BLaER1 (cell line): ENCODE measurements around the gene SYNE4.
"Not testable (repeated sequence)": the region's sequence is repeated elsewhere in the genome, so short reads cannot be mapped to it uniquely, and the experiment has no call there.

Experiments
- H3K27ac ChIP-seq: shearing (Covaris generic); formaldehyde crosslinking; 2 replicates; pipeline ENCODE4 v1.8.1; 2022
- H3K27me3 ChIP-seq: shearing (Covaris generic); formaldehyde crosslinking; 2 replicates; pipeline ENCODE4 v1.8.1; 2022
- H3K36me3 ChIP-seq: shearing (Covaris generic); formaldehyde crosslinking; 2 replicates; pipeline ENCODE4 v1.8.1; 2022
- H3K4me1 ChIP-seq: shearing (Covaris generic); formaldehyde crosslinking; 2 replicates; pipeline ENCODE4 v1.8.1; 2022
- H3K4me2 ChIP-seq: shearing (Covaris generic); formaldehyde crosslinking; 2 replicates; pipeline ENCODE4 v1.8.1; 2022
- H3K4me3 ChIP-seq: shearing (Covaris generic); formaldehyde crosslinking; 2 replicates; pipeline ENCODE4 v1.8.1; 2022
- H3K9ac ChIP-seq: shearing (Covaris generic); formaldehyde crosslinking; 2 replicates; pipeline ENCODE4 v1.8.1; 2022
- H3K9me3 ChIP-seq: shearing (Covaris generic); formaldehyde crosslinking; 2 replicates; pipeline ENCODE4 v1.8.1; 2022
- H4K20me1 ChIP-seq: shearing (Covaris generic); formaldehyde crosslinking; 2 replicates; pipeline ENCODE4 v1.8.1; 2022
- Cebpa-rat ChIP-seq: shearing (Covaris generic); IDR thresholded peaks from 2 replicates; pipeline ENCODE4 v1.8.1; 2022

Gene SYNE4

DNA sequence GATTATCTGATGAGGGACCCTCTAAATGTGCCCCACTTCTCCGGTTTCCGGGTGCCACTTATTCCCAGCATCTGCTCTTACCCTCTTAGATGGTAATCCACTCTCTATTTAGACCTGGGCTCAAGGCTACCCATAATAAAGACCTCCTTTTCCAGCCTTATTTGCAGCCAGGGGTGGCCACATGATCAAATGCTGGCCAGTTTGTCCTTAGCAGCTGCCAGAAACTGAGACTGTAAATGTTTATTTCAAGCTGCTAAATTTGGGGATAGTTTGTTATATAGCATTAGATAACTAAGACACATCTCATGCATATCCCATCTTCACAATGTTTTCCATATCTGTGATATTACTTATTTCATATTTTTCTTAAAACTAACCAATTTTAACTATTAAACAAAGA lies 35.3 kb upstream of the SYNE4 start:
- Histone ChIP-seq H3K9me3 (no peaks in the 10 kb centered on the region), H3K4me2 (no peak overlapping the region), H3K4me1 (no peaks in the 10 kb centered on the region), H3K4me3 (no peak overlapping the region), H3K27ac (no peak overlapping the region), H3K27me3 (no peaks in the 10 kb centered on the region), H3K36me3 (peaks cover 32% of the 10 kb centered on the region; the same call in 1 of the 2 replicates), H3K9ac (no peak overlapping the region), H4K20me1 (no peaks in the 10 kb centered on the region)
- no peak for TF ChIP-seq Cebpa-rat

DNA sequence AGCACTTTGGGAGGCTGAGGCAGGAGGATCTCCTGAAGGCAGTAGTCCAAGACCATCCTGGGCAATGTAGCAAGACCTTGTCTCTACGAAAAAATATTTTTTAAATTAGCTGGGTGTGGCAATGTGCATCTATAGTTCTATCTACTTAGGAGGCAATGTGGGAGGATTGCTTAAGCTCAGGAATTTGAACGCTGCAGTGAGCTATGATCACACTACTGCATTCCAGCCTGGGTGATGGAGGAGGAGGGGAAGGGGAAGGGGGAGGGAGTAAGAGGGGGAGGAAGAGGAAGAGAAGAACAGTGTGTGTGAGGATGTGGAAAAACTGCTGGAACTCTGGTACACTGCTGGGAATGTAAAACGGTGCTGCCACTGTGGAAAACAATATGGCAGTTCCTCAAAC lies 33.2 kb upstream of the SYNE4 start:
- Histone ChIP-seq H3K9ac (no peak overlapping the region), H3K36me3 (peaks cover 31% of the 10 kb centered on the region; the same call in 1 of the 2 replicates), H4K20me1 (no peaks in the 10 kb centered on the region), H3K4me1 (peaks cover 16% of the 10 kb centered on the region), H3K9me3 (no peaks in the 10 kb centered on the region), H3K27ac (no peak overlapping the region), H3K27me3 (no peaks in the 10 kb centered on the region), H3K4me3 (no peak overlapping the region), H3K4me2 (no peak overlapping the region)
- no peak for TF ChIP-seq Cebpa-rat

DNA sequence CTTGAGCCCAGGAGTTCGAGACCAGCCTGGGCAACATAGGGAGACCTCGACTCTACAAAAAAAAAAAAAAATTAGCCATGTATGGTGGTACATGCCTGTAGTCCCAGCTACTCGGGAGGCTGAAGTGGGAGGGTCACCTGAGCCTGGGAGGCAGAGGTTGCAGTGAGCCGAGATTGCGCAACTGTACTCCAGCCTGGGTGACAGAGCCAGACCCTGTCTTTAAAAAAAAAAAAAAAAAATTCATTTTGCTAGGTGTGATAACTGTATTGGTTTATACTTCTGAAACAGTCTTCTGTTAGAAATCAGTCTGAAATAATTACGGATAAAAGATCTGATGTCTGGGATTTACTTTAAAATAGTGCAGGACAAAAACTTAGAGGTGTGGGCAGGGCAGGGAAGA lies 32.5 kb upstream of the SYNE4 start:
- peaks cover 19% of the 10 kb centered on the region for H3K4me1 ChIP-seq
- not testable (repeated sequence) for H3K4me3 ChIP-seq, H3K27ac ChIP-seq, H3K9me3 ChIP-seq, H3K4me2 ChIP-seq, H4K20me1 ChIP-seq, H3K9ac ChIP-seq, H3K27me3 ChIP-seq
- TF ChIP-seq Cebpa-rat, result peak; percentile 88
- H3K36me3 ChIP-seq, result peaks cover 29% of the 10 kb centered on the region; the same call in 1 of the 2 replicates

DNA sequence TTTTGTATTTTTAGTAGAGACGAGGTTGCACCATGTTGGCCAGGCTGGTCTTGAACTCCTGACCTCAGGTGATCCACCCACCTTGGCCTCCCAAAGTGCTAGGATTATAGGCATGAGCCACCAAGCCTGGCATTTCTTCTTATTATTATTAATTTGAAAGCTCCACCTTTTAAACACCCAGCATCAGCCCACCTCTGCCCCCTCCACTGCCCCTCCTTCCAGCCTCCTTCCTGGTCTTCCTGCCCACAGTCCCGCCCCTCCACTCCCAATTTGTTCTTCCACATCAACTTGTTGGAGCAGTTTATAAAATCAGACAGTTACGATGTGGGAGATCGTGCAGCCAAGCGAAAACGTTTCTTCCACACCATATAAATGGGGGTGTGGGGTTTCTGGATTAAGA lies 31.9 kb upstream of the SYNE4 start:
- Histone ChIP-seq H3K4me2 (no peak overlapping the region), H3K27me3 (no peaks in the 10 kb centered on the region)

DNA sequence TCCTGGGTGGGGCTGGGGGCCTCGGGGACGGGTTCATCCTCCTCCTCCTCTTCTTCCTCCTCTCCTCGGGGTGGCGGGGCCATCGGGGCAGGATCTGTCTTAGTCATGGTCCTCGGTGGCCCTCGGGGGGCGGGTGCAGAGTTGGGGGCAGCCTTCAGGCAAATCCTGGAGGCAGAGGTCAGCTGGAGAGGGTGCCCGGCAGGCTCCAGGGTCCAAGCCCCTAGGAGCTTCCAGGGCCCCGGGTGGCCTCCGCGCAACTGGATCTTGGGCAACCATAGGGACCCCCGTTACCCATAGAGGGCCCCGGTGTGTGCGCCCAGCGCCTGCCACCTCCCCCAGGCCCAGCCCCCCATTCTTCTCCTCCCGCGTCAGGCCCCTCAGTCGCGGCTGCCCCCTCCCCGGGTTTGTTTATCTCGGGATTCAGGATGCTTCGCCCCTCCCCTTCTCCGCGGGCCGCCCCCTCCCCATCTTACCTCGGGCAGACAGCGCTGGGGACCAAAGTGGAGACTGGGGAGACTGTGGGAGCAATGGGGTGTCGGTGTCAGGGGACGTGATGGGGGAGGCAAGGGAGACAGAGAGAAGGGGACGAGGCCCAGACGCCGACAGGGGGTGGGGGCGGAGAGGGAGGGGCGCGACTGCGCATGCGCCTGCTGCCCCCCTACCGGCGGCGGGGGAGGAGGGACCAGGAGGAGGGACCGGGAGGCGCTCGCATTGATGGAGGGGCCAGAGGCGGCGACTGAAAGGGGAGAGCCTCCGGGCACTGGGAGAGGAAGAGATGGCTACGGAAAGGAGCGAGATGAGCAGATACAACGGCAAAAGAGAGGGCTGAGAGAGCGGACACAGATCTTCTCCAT lies 23.9 kb upstream of the SYNE4 start, which contains the start of gene CLIP3:
CLIP3 (minus strand) TSS at position 623 of the 854 bp plus-strand sequence; CDS start at position 107, 516 bp downstream.
- no peak for TF ChIP-seq Cebpa-rat
- peak within 1 kb of the TSS; percentile 71 for H3K4me2 ChIP-seq
- no peaks in the 10 kb centered on the region for H3K27me3 ChIP-seq
- peaks cover 23% of the 10 kb centered on the region for H3K36me3 ChIP-seq
- H4K20me1 ChIP-seq, result no peaks in the 10 kb centered on the region
- peak within 1 kb of the TSS; percentile 24; the same call in 1 of the 2 replicates for H3K9ac ChIP-seq
- H3K4me1 ChIP-seq, result peaks cover 14% of the 10 kb centered on the region
- H3K4me3 ChIP-seq, result peak within 1 kb of the TSS; percentile 62
- no peak within 1 kb of the TSS for H3K27ac ChIP-seq
- H3K9me3 ChIP-seq, result no peaks in the 10 kb centered on the region

More for the DNA sequence above, 31.9 kb upstream of the SYNE4 start:
- no peak overlapping the region for H3K4me3 ChIP-seq
- no peak overlapping the region for H3K27ac ChIP-seq
- H3K4me1 ChIP-seq, result peaks cover 19% of the 10 kb centered on the region
- no peak for TF ChIP-seq Cebpa-rat
- H3K36me3 ChIP-seq, result peaks cover 24% of the 10 kb centered on the region; the same call in 1 of the 2 replicates
- no peaks in the 10 kb centered on the region for H3K9me3 ChIP-seq
- no peak overlapping the region for H3K9ac ChIP-seq
- no peaks in the 10 kb centered on the region for H4K20me1 ChIP-seq

DNA sequence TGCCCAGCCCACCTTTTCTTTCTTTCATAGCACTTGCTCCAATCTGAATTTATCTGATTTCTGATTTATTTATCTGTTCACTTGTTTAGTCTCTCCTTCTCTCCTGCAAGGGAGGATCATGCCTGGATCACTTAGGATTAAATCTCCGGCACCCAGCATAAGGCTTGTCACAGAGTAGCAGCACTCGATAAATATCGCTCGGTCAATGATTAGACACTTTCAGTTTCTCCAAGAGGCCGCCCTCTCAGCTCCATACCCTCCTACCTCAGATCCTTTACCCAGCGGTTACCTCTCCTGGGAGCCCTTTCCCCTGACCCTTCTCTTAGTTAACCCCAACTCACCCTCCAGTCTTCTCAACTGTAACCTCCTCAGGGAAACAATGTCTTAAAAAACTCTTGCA lies 22.7 kb upstream of the SYNE4 start:
- Histone ChIP-seq H3K4me3 (no peak overlapping the region), H3K4me1 (peaks cover 5% of the 10 kb centered on the region; the same call in 1 of the 2 replicates), H3K27me3 (no peaks in the 10 kb centered on the region), H3K9ac (no peak overlapping the region), H4K20me1 (no peaks in the 10 kb centered on the region), H3K4me2 (no peak overlapping the region), H3K9me3 (no peaks in the 10 kb centered on the region), H3K27ac (no peak overlapping the region), H3K36me3 (peaks cover 33% of the 10 kb centered on the region)
- TF ChIP-seq Cebpa-rat, result no peak

DNA sequence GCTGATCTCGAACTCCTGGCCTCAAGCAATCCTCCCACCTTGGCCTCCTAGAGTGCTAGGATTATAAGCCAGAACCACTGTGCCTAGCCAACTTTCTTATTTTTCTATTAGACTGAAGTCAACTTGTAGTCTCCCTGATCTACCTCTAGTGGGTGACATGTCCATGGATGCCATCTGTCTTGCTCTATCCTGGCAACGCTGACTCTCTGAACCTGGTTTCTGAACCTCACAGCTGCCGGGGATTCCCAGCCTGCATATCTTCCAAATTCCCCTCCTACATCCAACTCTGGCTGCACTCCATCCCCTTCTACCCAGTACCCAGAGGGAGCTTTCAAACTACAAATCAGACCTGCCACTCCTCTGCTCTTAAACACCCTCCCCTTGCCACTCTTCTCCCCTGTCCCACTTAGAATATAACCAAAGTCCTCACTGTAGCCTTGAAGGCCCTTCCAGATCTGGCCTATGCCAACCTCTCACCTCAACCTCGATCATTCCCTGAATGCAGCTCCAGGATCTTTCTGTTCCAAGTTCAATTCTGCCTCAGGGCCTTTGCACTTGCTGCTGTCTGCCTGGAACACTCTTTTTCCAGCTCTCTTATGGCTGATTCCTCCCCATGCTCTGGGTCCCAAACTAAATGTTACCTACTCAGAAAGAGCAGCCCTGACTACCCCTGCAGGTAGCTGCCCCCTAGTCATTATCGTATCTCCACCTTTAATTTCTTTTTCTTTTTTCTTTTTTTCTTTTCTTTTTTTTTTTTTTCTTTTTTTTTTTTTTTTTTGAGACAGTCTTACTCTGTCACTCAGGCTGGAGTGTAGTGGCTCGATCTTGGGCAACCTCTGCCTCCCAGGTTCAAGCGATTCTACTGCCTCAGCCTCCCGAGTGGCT lies 21.9 kb upstream of the SYNE4 start:
- H3K27me3 ChIP-seq, result no peaks in the 10 kb centered on the region
- no peak for TF ChIP-seq Cebpa-rat
- H3K27ac ChIP-seq, result no peak overlapping the region

DNA sequence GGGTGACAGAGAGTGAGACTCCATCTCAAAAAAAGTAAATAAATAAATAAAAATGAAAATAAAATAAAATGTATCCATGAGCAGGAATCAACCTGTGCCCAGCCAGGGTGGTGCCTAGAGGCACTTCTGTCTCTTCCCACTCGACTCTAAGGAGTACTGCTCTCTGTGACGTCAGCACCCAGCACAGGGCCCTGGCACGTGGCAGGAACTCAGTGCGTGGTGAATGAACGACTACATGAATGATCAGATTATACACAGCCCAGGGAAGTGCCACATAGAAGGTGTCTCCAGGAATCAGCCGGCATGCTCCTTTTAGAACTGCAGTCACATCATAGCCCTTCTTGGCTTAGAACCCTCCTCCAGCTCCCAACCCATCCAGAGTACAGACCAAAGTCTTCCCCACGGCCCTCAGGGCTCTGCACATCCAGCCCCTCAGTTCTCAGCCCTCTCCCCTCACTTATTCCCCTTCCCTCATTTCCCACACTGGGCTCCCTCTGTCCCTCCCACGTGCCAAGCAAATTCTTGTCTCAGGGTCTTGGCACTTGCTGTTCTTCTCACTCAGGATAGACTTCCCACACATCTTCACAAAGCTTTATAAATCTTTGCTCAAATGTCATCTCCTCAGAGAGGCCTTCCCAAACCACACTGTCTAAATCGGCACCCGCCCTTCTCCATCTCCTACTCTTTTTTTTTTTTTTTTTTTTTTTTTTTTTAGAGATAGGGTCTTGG lies 19.9 kb upstream of the SYNE4 start:
- no peaks in the 10 kb centered on the region for H4K20me1 ChIP-seq
- peaks cover 28% of the 10 kb centered on the region for H3K36me3 ChIP-seq
- H3K4me1 ChIP-seq, result peaks cover 5% of the 10 kb centered on the region; the same call in 1 of the 2 replicates
- H3K9me3 ChIP-seq, result no peaks in the 10 kb centered on the region
- TF ChIP-seq Cebpa-rat, result no peak
- H3K27me3 ChIP-seq, result no peaks in the 10 kb centered on the region
- no peak overlapping the region for H3K9ac ChIP-seq
- H3K27ac ChIP-seq, result no peak overlapping the region
- H3K4me3 ChIP-seq, result no peak overlapping the region
- no peak overlapping the region for H3K4me2 ChIP-seq

More for the DNA sequence above, 21.9 kb upstream of the SYNE4 start:
- Histone ChIP-seq H3K4me1 (peaks cover 5% of the 10 kb centered on the region; the same call in 1 of the 2 replicates), H3K9me3 (no peaks in the 10 kb centered on the region), H3K9ac (no peak overlapping the region), H4K20me1 (no peaks in the 10 kb centered on the region), H3K4me3 (no peak overlapping the region), H3K4me2 (no peak overlapping the region), H3K36me3 (peaks cover 33% of the 10 kb centered on the region)

DNA sequence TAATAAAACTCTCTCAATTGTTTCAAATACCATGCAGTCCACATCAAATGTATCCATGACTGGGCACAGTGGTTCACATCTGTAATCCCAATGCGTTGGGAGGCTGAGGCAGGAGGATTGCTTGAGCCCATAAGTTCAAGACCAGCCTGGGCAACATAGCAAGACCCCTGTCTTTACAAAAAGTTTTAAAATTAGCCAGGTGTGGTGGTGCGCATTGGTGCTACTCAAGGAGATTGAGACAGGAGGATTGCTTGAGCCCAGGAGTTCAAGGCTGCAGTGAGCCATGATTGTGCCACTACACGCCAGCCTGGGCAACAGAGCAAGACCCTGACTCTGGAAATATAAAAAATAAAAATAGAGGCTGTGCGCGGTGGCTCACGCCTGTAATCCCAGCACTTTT lies 19.1 kb upstream of the SYNE4 start:
- Histone ChIP-seq H3K4me2 (no peak overlapping the region), H4K20me1 (no peaks in the 10 kb centered on the region), H3K9ac (no peak overlapping the region), H3K27ac (no peak overlapping the region), H3K4me3 (no peak overlapping the region), H3K4me1 (peaks cover under 1% of the 10 kb centered on the region; the same call in 1 of the 2 replicates), H3K9me3 (no peaks in the 10 kb centered on the region), H3K27me3 (no peaks in the 10 kb centered on the region), H3K36me3 (peaks cover 36% of the 10 kb centered on the region)
- TF ChIP-seq Cebpa-rat, result no peak
